Renal cortex interstitium (tissue), 11 donors: ENCODE measurements around the gene TMEM237. TPM values are rescaled to one million over a fixed set of nuclear protein-coding genes. Genes with fewer than 3 reads are reported as not detected.

ENCODE experiments used
- DNase-seq, 11 donors: peaks; one replicate each; pipeline ENCODE4 v3.0.0-alpha.2; 2013; ENCODE audit warnings: low read depth in 9 of 11, low spot score in 4 of 11; ENCODE audit errors: extremely low read depth in 1 of 11
- polyA plus RNA-seq, 3 donors: library from polyadenylated mRNA; unstranded; fragments of 120-200 nt; gene quantifications; one replicate each; pipeline ENCODE4 v1.2.1, GENCODE V29; 2013; ENCODE audit not compliant: insufficient read length in 3 of 3

Gene TMEM237
- polyA plus RNA-seq, 3 donors: 48.9 to 64.4 (median 50.6) TPM

GRCh38 chr2:201600906-201601305, 42.4 kb downstream of the TMEM237 start:
- no peak for DNase-seq

- no peak for DNase-seq
Measured at GRCh38 chr2:201597397-201597796, 45.9 kb downstream of the TMEM237 start.

GRCh38 chr2:201580486-201580885, 62.8 kb downstream of the TMEM237 start:
- no peak for DNase-seq

- no peak for DNase-seq
Measured at GRCh38 chr2:201579536-201579935, 63.8 kb downstream of the TMEM237 start.

- DNase-seq: no peak
Measured at GRCh38 chr2:201575971-201576370, 67.3 kb downstream of the TMEM237 start.

GRCh38 chr2:201574766-201575165, 68.5 kb downstream of the TMEM237 start:
- DNase-seq: no peak

- no peak for DNase-seq
Measured at GRCh38 chr2:201572846-201573508, 70.3 kb downstream of the TMEM237 start.

Other genes with a start within 250 kb of the TMEM237 start
- 10 to 100 TPM; 37.7 to 44.9 (median 44.5) TPM for gene TRAK2, start 192.0 kb downstream of the TMEM237 start, polyA plus RNA-seq
- 10 to 100 TPM; 70.8 to 98.7 (median 98.4) TPM for gene STRADB, start 191.8 kb downstream of the TMEM237 start, polyA plus RNA-seq
- under 1 TPM; 0.09 to 0.41 (median 0.28) TPM for gene MPP4, start 55.1 kb upstream of the TMEM237 start, polyA plus RNA-seq
- 10 to 100 TPM; 28.6 to 30.4 (median 29.0) TPM for gene ALS2, start 137.4 kb upstream of the TMEM237 start, polyA plus RNA-seq
- gene CDK15, start 163.0 kb upstream of the TMEM237 start, polyA plus RNA-seq: 1 to 10 TPM; 1.2 to 1.7 (median 1.3) TPM